ENCODE data around the gene FBXO33.

DNA sequence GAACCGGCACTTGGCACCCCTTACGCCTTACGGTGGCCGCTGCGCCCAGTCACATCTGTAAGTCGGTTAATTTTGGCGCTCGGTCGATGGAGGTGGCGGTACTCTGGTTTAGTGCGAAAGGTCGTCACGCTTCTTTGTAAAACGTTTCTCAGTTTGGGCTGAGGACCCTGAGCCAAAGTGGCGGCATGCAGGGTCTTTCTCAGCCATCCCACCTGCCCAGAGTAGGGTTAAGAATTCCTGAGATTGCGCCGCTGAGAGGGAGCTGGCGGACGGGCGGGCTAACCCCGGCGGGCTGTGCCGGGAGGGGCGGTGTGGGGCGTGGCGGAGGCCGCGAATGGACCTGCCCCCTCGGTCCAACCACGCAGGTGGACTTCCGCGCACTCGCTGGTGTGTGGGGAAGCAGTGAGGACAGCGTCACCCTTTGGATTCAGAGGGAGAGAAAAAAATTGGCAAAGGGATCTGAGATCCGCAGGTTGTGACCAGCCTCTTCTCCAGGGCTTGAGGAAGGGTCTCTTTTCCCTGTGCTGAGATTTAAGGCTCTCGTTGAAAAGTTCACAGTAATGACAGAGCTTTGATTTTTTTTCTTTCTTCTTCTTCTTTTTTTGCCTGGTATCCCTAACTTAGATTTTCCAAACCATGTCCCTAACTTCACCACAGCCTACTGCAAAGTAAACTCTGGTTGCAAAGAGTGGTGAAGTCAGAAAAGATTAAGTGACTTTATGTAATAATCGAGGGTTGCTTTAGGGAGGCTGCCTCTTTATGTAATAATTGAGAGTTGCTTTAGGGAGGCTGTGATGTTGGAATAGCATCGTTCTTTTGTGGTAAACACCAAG lies 602 bp upstream of the FBXO33 start:
- no peak for TF ChIP-seq CTCF (IDR thresholded peaks at IDR 0.05; ENCODE audit: low read depth, low read length)
- TF ChIP-seq POLR2A (IDR thresholded peaks at IDR 0.05; ENCODE audit: extremely low read depth, insufficient read length) = no peak
